HUDEP-2 (cell line): ENCODE data around the gene SMAD3.

Experiments
- DNase-seq, 76 experiments: peaks; one replicate each; lab custom pipeline; 2025; ENCODE audit not compliant: unreplicated experiment in 76 of 76; lab: John Stamatoyannopoulos, UW

The SMAD3 gene

GRCh38 chr15:67192185-67192820 is 126.9 kb downstream of the SMAD3 start:
- DNase-seq, result no peak

- no peak for DNase-seq
These were observed 128.0 kb downstream of the SMAD3 start for GRCh38 chr15:67193223-67193990.

GRCh38 chr15:67194171-67195114 is 129.0 kb downstream of the SMAD3 start:
- DNase-seq, result no peak

- DNase-seq, result no peak
These were observed 129.9 kb downstream of the SMAD3 start for GRCh38 chr15:67195305-67195704.

GRCh38 chr15:67196222-67196621 is 130.8 kb downstream of the SMAD3 start:
- no peak for DNase-seq

- no peak for DNase-seq
These were observed 131.4 kb downstream of the SMAD3 start for GRCh38 chr15:67196672-67197363.

GRCh38 chr15:67197364-67197695 is 131.9 kb downstream of the SMAD3 start:
- DNase-seq, result no peak

GRCh38 chr15:67198157-67198754 is 132.9 kb downstream of the SMAD3 start:
- no peak for DNase-seq

GRCh38 chr15:67199391-67199790 is 134.0 kb downstream of the SMAD3 start:
- DNase-seq, result no peak

GRCh38 chr15:67199881-67200763 is 134.7 kb downstream of the SMAD3 start:
- DNase-seq, result no peak

- DNase-seq, result no peak
These were observed 135.7 kb downstream of the SMAD3 start for GRCh38 chr15:67201136-67201535.

- no peak for DNase-seq
These were observed 136.7 kb downstream of the SMAD3 start for GRCh38 chr15:67202091-67202490.

GRCh38 chr15:67202991-67203390 is 137.6 kb downstream of the SMAD3 start:
- DNase-seq, result no peak

GRCh38 chr15:67207555-67208207 is 142.3 kb downstream of the SMAD3 start:
- no peak for DNase-seq

- peak in 50 of 76 experiments; percentile 3 to 70 (median 20) for DNase-seq
These were observed 143.0 kb downstream of the SMAD3 start for GRCh38 chr15:67208396-67208795.

- DNase-seq, result no peak
These were observed 145.3 kb downstream of the SMAD3 start for GRCh38 chr15:67210555-67211168.

- no peak for DNase-seq
These were observed 147.4 kb downstream of the SMAD3 start for GRCh38 chr15:67212684-67213367.

GRCh38 chr15:67215102-67215501 is 149.7 kb downstream of the SMAD3 start:
- no peak for DNase-seq
